GM23248 (cell line): ENCODE measurements around the gene PHLDB2.

Source experiments
- EZH2 ChIP-seq: fragments of 200-600 bp; sonication (generic); IDR thresholded peaks from 2 replicates; pipeline ENCODE4 v1.6.1; 2018; ENCODE audit warnings: antibody characterized with exemption, mild to moderate bottlenecking; ENCODE audit not compliant: insufficient read depth, poor library complexity, severe bottlenecking
- EZH2phosphoT487 ChIP-seq: fragments of 200-600 bp; sonication (generic); IDR thresholded peaks from 2 replicates; pipeline ENCODE4 v1.6.1; 2018; ENCODE audit warnings: antibody characterized with exemption, moderate library complexity, mild to moderate bottlenecking, low read depth; ENCODE audit not compliant: insufficient read depth

GRCh38 chr3:111838133-111838532 lies 20.9 kb upstream of the PHLDB2 start:
- TF ChIP-seq EZH2, result no peak
- TF ChIP-seq EZH2phosphoT487, result no peak
